ENCODE data around the gene STPG2.

The STPG2 gene

DNA sequence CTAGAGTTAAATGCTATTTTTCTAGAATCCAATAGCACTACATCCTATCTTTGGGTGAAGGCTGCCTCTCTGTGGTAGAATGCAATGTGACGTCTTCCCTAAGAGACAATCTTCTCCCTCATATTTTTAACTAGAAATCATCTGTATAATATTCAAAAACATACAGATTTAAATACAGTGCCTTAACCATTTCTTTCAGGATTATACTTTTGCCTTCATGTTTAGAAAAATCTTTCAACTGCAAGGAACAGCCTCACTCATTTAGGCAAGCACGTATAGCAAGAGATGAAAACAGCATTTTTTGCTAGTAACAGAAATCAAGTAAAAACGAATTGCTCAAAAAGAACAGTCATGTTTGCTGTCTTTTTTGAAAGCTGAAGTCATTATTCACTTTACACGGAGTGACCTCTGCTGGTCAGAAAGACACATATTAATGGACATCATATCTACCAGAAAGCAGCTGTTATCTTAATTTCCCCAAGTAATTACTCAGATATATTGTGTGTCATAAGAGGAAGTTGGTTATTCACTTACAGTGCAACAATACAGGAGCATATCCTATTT, 422.3 kb downstream of the STPG2 start:
- H3K36me3 ChIP-seq (ENCODE audit: insufficient read depth, low read length): no peaks in the 10 kb centered on the region
- no peak overlapping the region for H3K27ac ChIP-seq (ENCODE audit: low read depth, low read length)
- no peaks in the 10 kb centered on the region for H3K79me2 ChIP-seq (ENCODE audit: control insufficient read depth, insufficient read depth, low read length, unreplicated experiment)
- H3K4me3 ChIP-seq (ENCODE audit: low read depth, low read length): no peak overlapping the region
- no peaks in the 10 kb centered on the region for H3K27me3 ChIP-seq (ENCODE audit: insufficient read depth, low read length)
- H2AFZ ChIP-seq (ENCODE audit: low read length, unreplicated experiment): no peak overlapping the region
- no peaks in the 10 kb centered on the region for H3K4me1 ChIP-seq (ENCODE audit: control insufficient read depth, insufficient read depth, low read length, unreplicated experiment)

- Histone ChIP-seq H3K27me3 (ENCODE audit: insufficient read depth, low read length) (no peaks in the 10 kb centered on the region), H3K79me2 (ENCODE audit: control insufficient read depth, insufficient read depth, low read length, unreplicated experiment) (no peaks in the 10 kb centered on the region), H3K36me3 (ENCODE audit: insufficient read depth, low read length) (no peaks in the 10 kb centered on the region), H2AFZ (ENCODE audit: low read length, unreplicated experiment) (no peak overlapping the region), H3K4me1 (ENCODE audit: control insufficient read depth, insufficient read depth, low read length, unreplicated experiment) (no peaks in the 10 kb centered on the region), H3K27ac (ENCODE audit: low read depth, low read length) (no peak overlapping the region), H3K4me3 (ENCODE audit: low read depth, low read length) (no peak overlapping the region)
Measured at GRCh38 chr4:97691111-97691605, 452.1 kb downstream of the STPG2 start.

DNA sequence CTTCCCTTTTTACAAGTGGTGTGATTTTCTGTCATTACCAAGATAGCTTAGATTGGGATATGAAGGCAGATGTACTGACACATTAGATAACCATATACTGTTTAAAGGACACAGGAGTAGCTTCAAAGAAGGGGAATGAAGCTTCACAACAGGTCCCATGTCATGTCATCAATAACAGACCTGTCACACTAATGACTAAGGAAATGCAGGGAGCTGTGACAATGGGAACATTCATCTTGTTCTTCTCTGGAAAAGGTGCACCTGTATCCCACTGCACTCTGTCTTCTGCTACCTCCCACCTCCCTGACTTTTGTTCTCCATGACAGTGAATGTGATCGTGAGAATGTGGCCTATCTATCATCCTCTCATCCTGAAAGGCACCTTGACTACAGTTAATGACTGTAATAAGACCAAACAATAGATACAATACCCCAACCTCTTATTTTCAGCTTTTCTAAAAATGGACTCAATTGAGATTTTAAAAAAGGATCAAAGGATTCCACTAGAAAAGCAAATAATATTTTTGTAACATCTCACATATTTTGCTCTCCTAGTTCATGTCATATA, 472.5 kb downstream of the STPG2 start:
- Histone ChIP-seq H3K79me2 (ENCODE audit: control insufficient read depth, insufficient read depth, low read length, unreplicated experiment) (no peaks in the 10 kb centered on the region), H3K4me3 (ENCODE audit: low read depth, low read length) (no peak overlapping the region)

DNA sequence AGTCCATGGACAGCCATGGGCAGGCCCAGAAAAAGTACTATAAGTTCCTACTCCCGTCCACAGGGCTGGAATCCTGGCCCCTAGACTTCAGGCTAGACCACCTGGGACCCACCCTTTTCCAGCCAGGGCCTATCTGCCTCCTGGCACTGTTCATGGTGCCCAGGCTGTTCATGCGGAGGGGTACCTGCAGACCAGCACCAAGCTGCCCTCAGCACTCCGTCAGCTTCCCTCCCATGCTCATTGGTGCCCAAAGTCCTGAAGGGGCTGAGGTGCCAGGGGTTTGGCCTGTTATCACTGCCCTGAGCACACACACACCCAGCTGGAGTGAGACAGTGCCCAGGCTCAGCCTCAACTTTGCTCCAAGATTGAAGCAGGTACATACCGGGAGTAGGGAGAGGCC, 477.7 kb downstream of the STPG2 start:
- Histone ChIP-seq H2AFZ (ENCODE audit: low read length, unreplicated experiment) (no peak overlapping the region), H3K27me3 (ENCODE audit: insufficient read depth, low read length) (no peaks in the 10 kb centered on the region), H3K79me2 (ENCODE audit: control insufficient read depth, insufficient read depth, low read length, unreplicated experiment) (no peaks in the 10 kb centered on the region), H3K27ac (ENCODE audit: low read depth, low read length) (no peak overlapping the region), H3K4me1 (ENCODE audit: control insufficient read depth, insufficient read depth, low read length, unreplicated experiment) (no peaks in the 10 kb centered on the region), H3K4me3 (ENCODE audit: low read depth, low read length) (no peak overlapping the region), H3K36me3 (ENCODE audit: insufficient read depth, low read length) (no peaks in the 10 kb centered on the region)

More for the DNA sequence above, 472.5 kb downstream of the STPG2 start:
- Histone ChIP-seq H3K27ac (ENCODE audit: low read depth, low read length) (no peak overlapping the region), H2AFZ (ENCODE audit: low read length, unreplicated experiment) (no peak overlapping the region), H3K36me3 (ENCODE audit: insufficient read depth, low read length) (no peaks in the 10 kb centered on the region), H3K27me3 (ENCODE audit: insufficient read depth, low read length) (no peaks in the 10 kb centered on the region), H3K4me1 (ENCODE audit: control insufficient read depth, insufficient read depth, low read length, unreplicated experiment) (no peaks in the 10 kb centered on the region)

GRCh38 chr4:97664741-97665140, 478.5 kb downstream of the STPG2 start:
- no peaks in the 10 kb centered on the region for H3K36me3 ChIP-seq (ENCODE audit: insufficient read depth, low read length)
- no peak overlapping the region for H3K4me3 ChIP-seq (ENCODE audit: low read depth, low read length)
- no peaks in the 10 kb centered on the region for H3K79me2 ChIP-seq (ENCODE audit: control insufficient read depth, insufficient read depth, low read length, unreplicated experiment)
- no peaks in the 10 kb centered on the region for H3K4me1 ChIP-seq (ENCODE audit: control insufficient read depth, insufficient read depth, low read length, unreplicated experiment)
- H3K27ac ChIP-seq (ENCODE audit: low read depth, low read length): no peak overlapping the region
- no peaks in the 10 kb centered on the region for H3K27me3 ChIP-seq (ENCODE audit: insufficient read depth, low read length)
- H2AFZ ChIP-seq (ENCODE audit: low read length, unreplicated experiment): no peak overlapping the region

DNA sequence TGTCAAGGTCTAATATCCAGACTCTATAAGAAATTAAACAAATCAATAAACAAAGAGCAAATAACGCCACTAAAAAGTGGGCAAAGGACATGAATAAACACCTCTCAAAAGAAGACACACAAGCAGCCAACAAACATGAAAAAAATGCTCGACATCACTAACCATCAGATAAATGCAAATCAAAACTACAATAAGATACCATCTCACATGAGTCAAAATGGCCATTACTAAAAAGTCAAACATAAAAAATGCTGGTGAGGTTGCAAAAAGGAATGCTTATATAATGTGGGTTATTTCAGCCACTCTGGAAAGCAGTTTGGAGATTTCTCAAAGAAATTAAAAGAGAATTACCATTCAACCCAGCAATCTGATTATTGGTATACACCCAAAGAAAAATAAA, 481.1 kb downstream of the STPG2 start:
- Histone ChIP-seq H3K27ac (ENCODE audit: low read depth, low read length) (no peak overlapping the region), H3K36me3 (ENCODE audit: insufficient read depth, low read length) (no peaks in the 10 kb centered on the region), H2AFZ (ENCODE audit: low read length, unreplicated experiment) (no peak overlapping the region), H3K79me2 (ENCODE audit: control insufficient read depth, insufficient read depth, low read length, unreplicated experiment) (no peaks in the 10 kb centered on the region), H3K4me1 (ENCODE audit: control insufficient read depth, insufficient read depth, low read length, unreplicated experiment) (no peaks in the 10 kb centered on the region), H3K4me3 (ENCODE audit: low read depth, low read length) (no peak overlapping the region), H3K27me3 (ENCODE audit: insufficient read depth, low read length) (no peaks in the 10 kb centered on the region)

GRCh38 chr4:97656044-97656720, 487.1 kb downstream of the STPG2 start:
- no peak overlapping the region for H3K4me3 ChIP-seq (ENCODE audit: low read depth, low read length)
- H3K36me3 ChIP-seq (ENCODE audit: insufficient read depth, low read length): no peaks in the 10 kb centered on the region
- H2AFZ ChIP-seq (ENCODE audit: low read length, unreplicated experiment): no peak overlapping the region
- H3K27me3 ChIP-seq (ENCODE audit: insufficient read depth, low read length): no peaks in the 10 kb centered on the region
- no peaks in the 10 kb centered on the region for H3K4me1 ChIP-seq (ENCODE audit: control insufficient read depth, insufficient read depth, low read length, unreplicated experiment)
- H3K27ac ChIP-seq (ENCODE audit: low read depth, low read length): no peak overlapping the region
- no peaks in the 10 kb centered on the region for H3K79me2 ChIP-seq (ENCODE audit: control insufficient read depth, insufficient read depth, low read length, unreplicated experiment)

- Histone ChIP-seq H3K27me3 (ENCODE audit: insufficient read depth, low read length) (no peaks in the 10 kb centered on the region), H3K27ac (ENCODE audit: low read depth, low read length) (no peak overlapping the region), H3K79me2 (ENCODE audit: control insufficient read depth, insufficient read depth, low read length, unreplicated experiment) (no peaks in the 10 kb centered on the region), H3K4me3 (ENCODE audit: low read depth, low read length) (no peak overlapping the region), H2AFZ (ENCODE audit: low read length, unreplicated experiment) (no peak overlapping the region), H3K36me3 (ENCODE audit: insufficient read depth, low read length) (no peaks in the 10 kb centered on the region), H3K4me1 (ENCODE audit: control insufficient read depth, insufficient read depth, low read length, unreplicated experiment) (no peaks in the 10 kb centered on the region)
Measured at GRCh38 chr4:97653701-97654100, 489.6 kb downstream of the STPG2 start.

- Histone ChIP-seq H3K4me3 (ENCODE audit: low read depth, low read length) (no peak overlapping the region), H3K4me1 (ENCODE audit: control insufficient read depth, insufficient read depth, low read length, unreplicated experiment) (no peaks in the 10 kb centered on the region), H3K27ac (ENCODE audit: low read depth, low read length) (no peak overlapping the region), H3K79me2 (ENCODE audit: control insufficient read depth, insufficient read depth, low read length, unreplicated experiment) (no peaks in the 10 kb centered on the region), H3K36me3 (ENCODE audit: insufficient read depth, low read length) (no peaks in the 10 kb centered on the region), H3K27me3 (ENCODE audit: insufficient read depth, low read length) (no peaks in the 10 kb centered on the region), H2AFZ (ENCODE audit: low read length, unreplicated experiment) (no peak overlapping the region)
Measured at GRCh38 chr4:97646997-97647396, 496.3 kb downstream of the STPG2 start.

DNA sequence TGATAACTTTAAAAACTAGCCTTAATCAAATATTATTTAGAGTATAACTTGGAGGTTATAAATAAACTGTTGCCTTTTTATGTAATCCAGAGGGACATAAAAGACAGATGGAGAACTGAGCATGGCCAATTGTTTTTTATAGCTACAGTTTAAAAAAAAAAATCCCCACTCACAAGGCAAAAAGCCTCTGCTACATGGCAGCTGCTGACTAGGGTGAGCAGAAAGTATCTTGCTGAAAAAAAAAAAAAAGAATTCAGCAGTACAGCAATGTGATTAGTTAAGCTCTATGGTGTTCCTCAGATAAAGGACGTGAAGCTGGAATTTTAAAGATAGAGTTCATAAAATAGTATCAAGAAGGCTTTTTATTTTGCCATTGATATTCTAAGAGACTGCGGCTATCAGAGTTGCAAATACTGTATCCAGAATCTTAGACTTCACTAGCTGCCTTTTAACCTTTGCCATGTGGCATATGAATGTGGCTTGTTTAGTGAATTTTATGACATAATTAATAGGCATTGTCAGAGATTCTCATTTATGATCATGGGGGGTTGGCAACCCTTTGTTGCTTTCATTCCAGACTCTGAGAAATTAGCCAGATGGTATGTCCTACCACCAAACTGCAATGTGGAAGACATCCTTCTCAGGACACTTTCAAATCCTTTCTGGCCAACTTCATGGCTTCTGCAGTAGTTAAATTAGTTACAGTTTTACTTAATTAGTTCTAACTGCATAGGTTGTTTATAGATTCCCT, 498.0 kb downstream of the STPG2 start:
- no peak overlapping the region for H2AFZ ChIP-seq (ENCODE audit: low read length, unreplicated experiment)
- H3K79me2 ChIP-seq (ENCODE audit: control insufficient read depth, insufficient read depth, low read length, unreplicated experiment): no peaks in the 10 kb centered on the region
- H3K4me3 ChIP-seq (ENCODE audit: low read depth, low read length): no peak overlapping the region
- H3K4me1 ChIP-seq (ENCODE audit: control insufficient read depth, insufficient read depth, low read length, unreplicated experiment): no peaks in the 10 kb centered on the region
- H3K27ac ChIP-seq (ENCODE audit: low read depth, low read length): no peak overlapping the region
- H3K36me3 ChIP-seq (ENCODE audit: insufficient read depth, low read length): no peaks in the 10 kb centered on the region
- no peaks in the 10 kb centered on the region for H3K27me3 ChIP-seq (ENCODE audit: insufficient read depth, low read length)
